ENCODE results near the gene ACOT11.

Gene ACOT11

DNA sequence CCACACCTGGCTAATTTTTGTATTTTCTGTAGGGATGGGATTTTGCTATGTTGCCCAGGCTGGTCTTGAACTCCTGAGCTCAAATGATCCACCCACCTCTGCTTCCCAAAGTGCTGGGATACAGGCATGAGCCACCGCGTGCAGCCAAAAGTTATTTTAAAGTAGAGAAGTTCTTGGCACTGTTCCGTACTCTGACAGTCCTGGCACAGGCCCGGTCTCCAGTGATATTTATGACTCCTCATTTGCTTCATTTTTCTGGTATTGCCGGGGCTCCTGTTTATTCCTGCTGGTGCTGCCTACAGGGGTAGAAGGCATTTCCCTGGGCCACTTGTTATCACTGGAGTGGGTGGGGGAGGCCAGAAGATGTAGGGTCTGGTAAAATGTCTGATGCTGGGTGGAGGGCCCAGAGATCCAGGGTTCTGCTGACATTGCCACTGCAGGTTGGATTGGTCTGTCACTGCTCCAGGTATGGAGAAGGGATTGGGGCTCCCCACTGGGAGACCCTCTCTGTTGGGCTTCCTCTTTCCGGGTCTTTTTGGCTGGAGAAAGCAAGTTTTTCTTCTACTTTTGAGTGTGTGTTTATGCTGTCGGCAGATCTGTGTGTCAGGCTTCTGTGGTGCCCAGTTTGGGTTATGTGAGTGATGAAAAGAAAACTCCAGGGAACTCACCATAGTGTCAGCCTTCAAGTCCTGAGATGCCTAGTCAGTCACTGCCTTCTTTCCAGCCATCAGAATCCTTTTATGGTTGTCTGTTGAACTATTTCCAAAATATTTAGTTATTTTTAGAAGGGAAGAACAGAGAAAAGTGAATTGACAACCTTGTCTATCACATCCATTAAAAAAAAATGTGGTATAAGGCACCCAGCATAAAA, 98.0 kb downstream of the ACOT11 start:
- DNase-seq (ENCODE audit: low read depth, low spot score), result no peak

DNA sequence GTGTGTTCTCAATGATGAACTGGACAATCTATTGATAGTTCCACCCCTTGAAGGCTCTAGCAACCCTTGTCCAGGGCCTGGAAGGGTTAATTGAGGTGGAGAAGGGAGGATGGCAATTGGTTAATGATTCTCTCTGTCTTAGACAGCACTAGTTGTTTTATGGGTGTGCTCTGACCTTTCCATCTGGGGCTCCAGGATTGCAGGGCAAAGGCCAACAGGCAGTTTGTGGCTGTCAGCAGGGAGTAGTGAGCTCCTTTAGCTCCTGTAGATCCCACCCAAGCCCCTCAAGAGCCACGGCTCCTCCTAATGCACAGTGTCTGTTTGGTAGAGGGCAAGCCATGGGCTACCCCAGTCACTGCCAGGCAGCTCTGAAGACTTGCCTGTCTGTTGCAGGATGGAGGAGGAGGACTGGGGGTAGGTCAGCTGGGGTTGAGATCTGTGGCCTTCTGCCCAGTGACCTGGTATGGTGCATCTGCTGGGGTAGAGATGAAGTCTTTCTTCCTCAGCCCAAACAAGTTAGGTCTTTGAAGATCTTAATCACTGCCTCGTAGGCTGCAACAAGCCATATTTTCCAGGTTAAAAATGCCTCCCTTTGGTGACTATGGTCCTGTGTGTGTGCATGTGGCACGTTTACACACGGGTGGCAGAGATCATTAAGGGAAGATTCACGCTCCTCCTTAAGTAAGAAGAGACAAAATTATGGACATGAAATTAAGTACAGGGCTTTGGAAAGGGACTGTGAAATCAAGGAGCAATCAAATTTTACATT, 101.3 kb downstream of the ACOT11 start:
- no peak for DNase-seq (ENCODE audit: low read depth, low spot score)

DNA sequence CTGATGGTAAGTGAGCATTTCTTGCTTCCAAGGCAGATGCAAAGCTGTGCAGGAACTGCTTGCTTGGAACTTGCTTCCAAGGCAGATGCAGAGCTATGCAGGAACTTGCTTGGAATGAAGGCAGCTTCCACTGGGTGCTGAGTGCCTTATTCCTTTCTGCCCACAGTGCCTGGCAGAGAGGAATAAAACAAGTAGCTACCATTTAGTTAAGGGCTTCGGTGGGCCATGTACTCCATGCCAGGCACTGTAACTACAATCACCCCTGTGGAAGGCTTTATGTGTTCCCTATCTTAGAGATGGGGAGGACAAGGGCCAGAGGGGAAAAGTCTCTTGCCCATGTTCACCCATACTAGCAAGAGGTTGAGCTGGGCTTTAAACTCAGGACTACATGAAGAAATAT, 101.9 kb downstream of the ACOT11 start:
- DNase-seq (ENCODE audit: low read depth, low spot score), result no peak

DNA sequence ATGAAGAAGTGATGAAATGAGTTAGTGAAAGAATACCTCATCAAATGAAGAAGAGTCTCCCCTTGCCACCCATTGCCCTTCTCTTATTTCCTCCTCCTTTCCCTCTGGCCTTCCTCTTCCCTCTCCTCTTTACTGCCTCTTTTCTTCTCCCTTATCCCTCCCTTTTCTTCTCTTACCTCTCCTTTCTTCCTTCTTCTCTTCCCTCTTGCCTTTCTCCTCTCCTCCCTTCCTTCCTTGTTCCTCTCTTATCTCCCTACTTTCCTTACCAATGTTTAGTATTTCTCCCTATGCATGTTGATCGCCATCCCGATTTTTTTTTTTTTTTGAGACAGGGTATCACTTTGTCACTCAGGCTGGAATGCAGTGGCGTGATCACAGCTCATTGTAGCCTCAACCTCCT, 102.4 kb downstream of the ACOT11 start:
- no peak for DNase-seq (ENCODE audit: low read depth, low spot score)

DNA sequence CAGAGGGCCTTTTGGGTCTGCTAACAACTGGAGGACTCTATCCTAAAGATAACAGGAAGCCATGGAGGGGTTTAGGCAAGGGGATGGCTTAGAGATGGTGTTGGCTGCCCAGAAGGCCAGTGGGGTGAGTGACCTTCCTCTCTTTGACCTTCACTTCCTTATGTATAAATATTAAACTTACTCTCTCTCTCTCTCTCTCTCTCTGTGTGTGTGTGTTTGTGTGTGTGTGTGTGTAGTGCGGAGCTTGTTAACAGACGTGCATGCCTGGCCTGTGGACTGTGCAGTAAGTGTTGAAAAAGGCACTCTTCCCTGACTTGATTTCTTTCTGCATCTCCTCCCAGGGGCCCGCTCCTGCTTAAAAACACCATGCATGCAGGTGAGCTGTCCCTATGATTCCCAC, 103.6 kb downstream of the ACOT11 start:
- no peak for DNase-seq (ENCODE audit: low read depth, low spot score)

DNA sequence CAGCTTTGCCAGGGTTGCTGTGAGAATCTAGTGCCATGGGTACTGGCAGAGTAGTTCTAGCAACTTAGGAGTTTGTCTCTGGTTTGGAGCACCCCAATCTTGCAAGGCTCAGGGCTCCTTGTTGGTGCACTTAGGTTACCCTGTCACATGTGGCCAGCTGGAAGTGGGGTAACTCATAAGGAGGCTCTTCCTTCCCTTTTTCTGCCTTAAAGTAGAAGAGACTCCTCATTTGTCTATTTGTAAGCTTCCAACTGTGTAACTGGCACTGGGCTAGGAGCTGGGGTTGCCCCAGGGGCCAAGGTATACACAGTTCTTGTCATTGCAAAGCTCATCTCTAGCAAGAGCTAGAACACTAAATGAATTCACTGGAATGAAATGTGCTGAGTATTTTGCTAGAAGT, 104.1 kb downstream of the ACOT11 start:
- DNase-seq (ENCODE audit: low read depth, low spot score), result no peak

DNA sequence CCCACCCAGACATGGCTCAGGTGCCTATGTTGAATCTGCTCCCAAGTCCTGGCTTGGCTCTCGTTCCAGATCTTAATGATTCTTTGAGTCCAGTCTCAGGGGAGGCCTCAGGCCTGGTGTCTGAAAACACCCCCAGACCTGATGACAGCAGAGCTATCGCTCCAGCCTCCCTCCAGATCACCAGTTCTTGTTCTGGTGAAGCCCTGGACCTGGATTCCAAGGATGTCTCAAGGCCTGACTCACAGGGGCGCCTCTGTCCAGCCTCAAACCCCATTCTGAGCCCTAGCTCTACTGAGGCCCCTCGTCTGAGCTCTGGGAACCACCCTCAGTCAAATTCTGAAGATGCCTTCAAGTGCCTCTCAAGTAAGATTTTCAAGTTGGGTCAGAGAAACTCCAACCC, 105.0 kb downstream of the ACOT11 start:
- peak; percentile 51 for DNase-seq (ENCODE audit: low read depth, low spot score)

DNA sequence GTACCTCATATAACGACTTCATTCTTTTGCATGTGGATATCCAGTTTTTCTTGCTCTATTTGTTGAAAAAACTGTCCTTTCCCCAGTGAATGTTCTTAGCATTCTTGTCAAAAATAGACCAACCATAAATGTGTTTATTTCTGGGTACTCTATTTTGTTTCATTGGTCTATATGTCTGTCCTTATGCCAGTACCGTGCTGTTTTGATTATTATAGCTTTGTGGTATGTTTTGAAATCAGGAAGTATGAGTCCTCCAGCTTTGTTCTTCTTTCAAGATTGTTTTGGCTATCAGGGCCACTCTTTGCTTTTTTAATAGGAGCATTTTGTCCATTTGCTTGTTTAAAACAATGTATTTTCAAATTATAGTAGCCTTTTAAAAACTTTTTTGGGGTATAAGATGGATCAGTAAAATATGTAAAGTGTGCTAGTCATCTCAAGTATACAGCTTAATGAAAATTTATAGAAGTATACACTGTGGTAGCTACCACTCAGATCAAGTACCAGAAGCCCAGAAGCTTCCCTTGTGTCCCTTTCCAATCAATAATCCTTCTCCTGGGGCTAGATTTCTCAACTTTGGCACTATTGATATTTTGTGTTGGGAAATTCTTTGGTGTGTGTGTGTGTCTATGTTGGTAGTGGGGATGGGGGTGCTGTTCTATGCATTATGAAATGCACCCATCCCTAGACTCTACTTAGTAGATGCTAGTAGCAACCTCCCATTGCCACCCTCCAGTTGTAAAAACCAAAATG, 110.3 kb downstream of the ACOT11 start:
- no peak for DNase-seq (ENCODE audit: low read depth, low spot score)
